Gastrocnemius medialis (tissue), 4 donors: ENCODE measurements around the gene SYT17. TPM values are rescaled to one million over a fixed set of nuclear protein-coding genes. Genes with fewer than 3 reads are reported as not detected.

ENCODE experiments used
- ATAC-seq, 2 donors: fragments of 150-250 bp; one replicate each; pipeline ENCODE4 v1.9.1; 2016
- DNase-seq, 2 donors: peaks; one replicate each; pipeline ENCODE4 v3.0.0-alpha.2; 2019
- H3K27ac ChIP-seq, 4 donors: fragments of 200-600 bp; sonication (generic); 1 replicate in 1 of 4; 2 replicates in 3 of 4; pipeline ENCODE4 v1.5.1; 2016 to 2018; ENCODE audit warnings: mild to moderate bottlenecking in 2 of 4, moderate library complexity in 1 of 4
- H3K27me3 ChIP-seq, 3 donors: fragments of 200-600 bp; sonication (generic) in 2 of 3; 1 replicate in 1 of 3; 2 replicates in 2 of 3; pipeline versions ENCODE4 v1.5.1 to v1.6.0; 2016 to 2019; ENCODE audit warnings: mild to moderate bottlenecking in 1 of 3, moderate library complexity in 1 of 3
- H3K36me3 ChIP-seq, 2 donors: fragments of 200-600 bp; sonication (generic) in 1 of 2; one replicate each; pipeline ENCODE4 v1.5.1; 2017 to 2018
- H3K4me1 ChIP-seq, 2 donors: fragments of 200-600 bp; sonication (generic) in 1 of 2; one replicate each; pipeline ENCODE4 v1.5.1; 2016 to 2017; ENCODE audit warnings: mild to moderate bottlenecking in 2 of 2
- H3K4me3 ChIP-seq, 4 donors: fragments of 200-600 bp; sonication (generic) in 3 of 4; 1 replicate in 1 of 4; 2 replicates in 3 of 4; pipeline ENCODE4 v1.5.1; 2016 to 2019; ENCODE audit warnings: mild to moderate bottlenecking in 2 of 4
- H3K9me3 ChIP-seq, 3 donors: fragments of 200-600 bp; sonication (generic) in 2 of 3; 1 replicate in 1 of 3; 2 replicates in 2 of 3; pipeline ENCODE4 v1.5.1; 2016 to 2019
- CTCF ChIP-seq, 5 experiments: fragments of 450-650 bp in 3 of 5; fragments of 200-600 bp in 2 of 5; sonication (generic) in 2 of 5; IDR thresholded peaks in 4 of 5; conservative IDR thresholded peaks in 1 of 5; 1 replicate in 4 of 5; 2 replicates in 1 of 5; pipeline ENCODE4 v1.5.1; 2016 to 2019; ENCODE audit warnings: antibody characterized with exemption in 5 of 5, mild to moderate bottlenecking in 3 of 5, moderate library complexity in 3 of 5
- POLR2A ChIP-seq, 2 donors: fragments of 450-650 bp; IDR thresholded peaks; one replicate each; pipeline ENCODE4 v1.6.1; 2017; ENCODE audit warnings: antibody characterized with exemption in 2 of 2, mild to moderate bottlenecking in 2 of 2, moderate library complexity in 2 of 2
- in situ Hi-C, 4 donors: fragments of 200-750 bp; cut with MboI; loops; one replicate each; pipeline versions ENCODE4 v1.15.0 to v1.8.0; 2017; ENCODE audit warnings: low sequenced_read_pairs in 4 of 4
- intact Hi-C: fragments of 100-400 bp; cut with DNase I; formaldehyde crosslinking; loops from one replicate; pipeline ENCODE4 v1.15.1; 2023; ENCODE audit warnings: low total_unique reads
- total RNA-seq, 4 donors: library from RNA; depleted of rRNA; stranded (reverse); fragments of >200 nt; gene quantifications; one replicate each; pipeline versions ENCODE4 v1.1.0 to v1.2.3, GENCODE V29; 2016

Gene SYT17
- total RNA-seq, 4 donors from 2014 or later = 0.10 to 0.87 (median 0.18) TPM

- no peak overlapping the region for H3K27ac ChIP-seq
- H3K4me3 ChIP-seq = no peak overlapping the region
- no peak for TF ChIP-seq CTCF (IDR thresholded peaks at IDR 0.05 in 4 of 5, conservative IDR thresholded peaks at IDR 0.05 in 1 of 5)
- TF ChIP-seq POLR2A (IDR thresholded peaks at IDR 0.05) = no peak
- in situ Hi-C loops = no loop called here
- intact Hi-C loops = no loop called here
- H3K4me1 ChIP-seq = peaks cover 0 to under 1% of the 10 kb centered on the region in 2 donors
- DNase-seq (no peak), ATAC-seq (no peak)
- no peaks in the 10 kb centered on the region for H3K36me3 ChIP-seq
- no peaks in the 10 kb centered on the region for H3K27me3 ChIP-seq
- H3K9me3 ChIP-seq = no peaks in the 10 kb centered on the region
Observed at GRCh38 chr16:19288872-19289799, 121.1 kb downstream of the SYT17 start.

GRCh38 chr16:19289811-19290485 is 121.9 kb downstream of the SYT17 start:
- intact Hi-C loops (no loop called here), in situ Hi-C loops (no loop called here)
- Histone ChIP-seq H3K4me1 (no peaks in the 10 kb centered on the region), H3K27me3 (no peaks in the 10 kb centered on the region), H3K4me3 (no peak overlapping the region), H3K27ac (no peak overlapping the region), H3K36me3 (no peaks in the 10 kb centered on the region), H3K9me3 (no peaks in the 10 kb centered on the region)
- no peak for TF ChIP-seq CTCF (IDR thresholded peaks at IDR 0.05 in 4 of 5, conservative IDR thresholded peaks at IDR 0.05 in 1 of 5)
- TF ChIP-seq POLR2A (IDR thresholded peaks at IDR 0.05) = no peak
- no peak for DNase-seq
- ATAC-seq = no peak

GRCh38 chr16:19290860-19291259 is 122.8 kb downstream of the SYT17 start:
- TF ChIP-seq POLR2A (IDR thresholded peaks at IDR 0.05) (no peak), CTCF (IDR thresholded peaks at IDR 0.05 in 4 of 5, conservative IDR thresholded peaks at IDR 0.05 in 1 of 5) (no peak)
- H3K4me3 ChIP-seq = no peak overlapping the region
- H3K9me3 ChIP-seq = no peaks in the 10 kb centered on the region
- in situ Hi-C loops (no loop called here), intact Hi-C loops (no loop called here)
- no peaks in the 10 kb centered on the region for H3K4me1 ChIP-seq
- ATAC-seq = no peak
- H3K36me3 ChIP-seq = no peaks in the 10 kb centered on the region
- no peak for DNase-seq
- H3K27me3 ChIP-seq = no peaks in the 10 kb centered on the region
- no peak overlapping the region for H3K27ac ChIP-seq

- Histone ChIP-seq H3K27ac (no peak overlapping the region), H3K27me3 (no peaks in the 10 kb centered on the region), H3K4me3 (no peak overlapping the region), H3K9me3 (no peaks in the 10 kb centered on the region), H3K4me1 (no peaks in the 10 kb centered on the region), H3K36me3 (no peaks in the 10 kb centered on the region)
- no peak for DNase-seq
- in situ Hi-C loops (no loop called here), intact Hi-C loops (no loop called here)
- TF ChIP-seq CTCF (IDR thresholded peaks at IDR 0.05 in 4 of 5, conservative IDR thresholded peaks at IDR 0.05 in 1 of 5) (no peak), POLR2A (IDR thresholded peaks at IDR 0.05) (no peak)
- ATAC-seq = no peak
Observed at GRCh38 chr16:19291475-19291874, 123.4 kb downstream of the SYT17 start.
